Stimulated activated CD4-positive, alpha-beta T cell treated with anti-CD3 and anti-CD28 coated beads, Interleukin-12 subunit alpha, Interleukin-12 subunit beta, amount 100 ng/mL, for 48 hours (primary cell): ENCODE results near the gene SPTBN1.

Experiments used
- DNase-seq, 3 donors: peaks; one replicate each; pipeline ENCODE4 v3.0.0-alpha.2; 2020; ENCODE audit warnings: low read depth in 2 of 3, low spot score in 1 of 3

The SPTBN1 gene

GRCh38 chr2:54570925-54571694 is 115.0 kb downstream of the SPTBN1 start:
- peak; percentile 64 to 73 (median 69) for DNase-seq

DNA sequence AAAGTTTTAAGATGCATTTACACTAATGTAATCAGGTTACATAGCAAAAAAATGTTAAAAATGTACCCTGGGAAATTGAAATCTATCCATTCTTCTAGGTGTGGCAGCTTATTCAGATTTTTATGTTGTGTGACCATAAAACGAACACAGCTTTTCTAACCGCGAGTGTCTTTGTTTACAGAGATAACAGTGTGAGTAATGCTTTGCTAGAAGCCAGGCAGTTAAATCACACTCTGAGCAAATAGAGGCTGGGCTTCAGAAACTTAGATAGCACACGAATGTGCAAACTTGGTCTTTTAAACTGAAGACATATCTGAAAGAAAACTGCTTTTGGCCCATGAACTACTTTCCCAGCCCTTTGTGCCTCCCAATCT is 116.1 kb downstream of the SPTBN1 start:
- DNase-seq, result no peak

DNA sequence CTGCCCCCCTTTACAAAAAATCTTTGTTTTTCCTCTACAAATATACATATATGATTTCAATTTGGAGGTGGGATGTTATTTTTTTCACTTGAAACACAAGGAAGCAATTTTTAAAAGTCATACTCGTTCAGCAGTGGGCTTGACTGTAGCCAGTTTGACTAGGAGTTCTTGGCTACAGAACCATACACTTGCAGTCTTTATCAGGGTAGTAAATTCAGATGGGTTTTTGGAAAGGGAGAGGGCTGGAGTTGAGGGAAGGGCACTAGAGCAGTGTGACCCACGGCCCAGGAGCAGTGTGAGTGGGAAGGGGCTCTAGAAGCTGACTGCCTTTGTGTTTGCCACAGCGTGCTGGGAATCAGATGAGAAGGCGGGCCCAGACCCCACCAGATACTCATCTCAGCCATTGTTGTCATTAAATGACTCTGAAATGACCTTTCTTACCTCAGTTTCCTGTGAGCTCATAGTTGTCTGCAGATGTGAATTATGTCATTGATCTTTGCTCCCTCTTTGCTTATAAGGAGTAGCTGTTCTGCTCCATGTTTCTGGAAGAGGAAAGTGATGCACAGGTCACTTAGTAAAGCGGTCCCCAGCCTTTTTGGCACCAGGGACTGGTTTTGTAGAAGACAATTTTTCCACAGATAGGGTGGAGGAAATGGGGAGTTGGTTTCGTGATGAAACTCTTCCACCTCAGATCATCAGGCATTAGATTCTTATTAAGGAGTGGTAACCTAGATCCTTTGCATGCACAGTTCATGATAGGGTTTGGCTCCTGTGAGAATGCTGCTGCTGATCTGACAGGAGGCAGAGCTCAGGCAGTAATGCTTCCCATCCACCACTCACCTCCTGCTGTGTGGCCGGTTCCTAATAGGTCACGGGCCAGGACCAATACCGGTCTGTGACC is 116.8 kb downstream of the SPTBN1 start:
- DNase-seq, result peak in 1 of 3 donors; percentile 37

DNA sequence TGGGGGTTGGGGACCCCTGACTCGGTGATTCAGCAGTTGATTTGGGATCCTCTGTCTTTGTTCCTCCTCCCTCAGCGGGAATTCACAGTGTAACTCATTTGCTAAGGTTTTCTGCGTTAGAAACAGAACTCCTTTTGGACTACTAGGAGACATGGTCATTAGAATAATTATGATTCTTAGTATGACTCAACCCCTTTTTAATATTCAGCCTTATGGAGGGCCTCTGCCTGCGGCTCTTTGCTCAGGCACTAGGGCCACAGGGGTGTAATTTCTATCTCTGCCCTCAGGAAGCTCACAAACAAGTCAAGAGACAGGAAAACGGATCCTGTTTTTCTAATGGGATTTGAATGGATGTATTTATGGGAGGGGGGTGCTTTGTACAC is 117.4 kb downstream of the SPTBN1 start:
- no peak for DNase-seq

DNA sequence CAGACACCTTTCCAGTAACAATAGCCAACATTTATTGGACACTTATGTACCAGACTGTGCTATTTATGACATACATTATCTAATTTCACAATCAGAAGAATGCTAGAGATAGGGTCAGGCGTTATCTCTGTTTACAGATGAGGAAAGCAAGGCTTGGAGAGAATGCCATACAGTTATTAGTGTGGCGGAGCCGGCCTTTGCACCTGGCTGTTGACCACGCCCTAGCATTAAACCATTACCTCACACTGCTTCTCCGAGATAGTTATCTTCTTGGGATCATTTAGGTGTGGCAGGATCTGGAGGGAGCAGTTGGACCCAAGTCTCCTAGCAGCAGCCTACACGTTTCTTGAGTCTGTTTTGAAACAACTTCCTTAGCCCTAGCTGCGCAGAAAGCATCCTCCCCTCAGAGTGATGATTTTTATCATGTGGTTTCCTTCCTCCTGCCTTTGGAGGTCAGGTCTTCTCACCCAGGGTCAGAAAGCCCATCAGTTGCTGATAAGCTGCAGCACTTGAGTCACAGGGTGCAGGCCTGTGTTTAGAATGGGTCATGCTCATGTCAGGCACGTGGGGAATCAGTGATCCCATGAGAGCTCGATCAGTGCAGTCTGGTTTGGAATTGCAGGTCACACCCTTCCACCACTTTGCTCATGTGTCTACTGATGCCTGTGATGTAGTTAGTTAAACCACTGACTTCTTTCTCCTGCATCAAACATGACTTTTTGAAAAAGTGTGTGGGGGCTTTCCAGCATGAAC is 118.2 kb downstream of the SPTBN1 start:
- peak in 1 of 3 donors; percentile 45 for DNase-seq

DNA sequence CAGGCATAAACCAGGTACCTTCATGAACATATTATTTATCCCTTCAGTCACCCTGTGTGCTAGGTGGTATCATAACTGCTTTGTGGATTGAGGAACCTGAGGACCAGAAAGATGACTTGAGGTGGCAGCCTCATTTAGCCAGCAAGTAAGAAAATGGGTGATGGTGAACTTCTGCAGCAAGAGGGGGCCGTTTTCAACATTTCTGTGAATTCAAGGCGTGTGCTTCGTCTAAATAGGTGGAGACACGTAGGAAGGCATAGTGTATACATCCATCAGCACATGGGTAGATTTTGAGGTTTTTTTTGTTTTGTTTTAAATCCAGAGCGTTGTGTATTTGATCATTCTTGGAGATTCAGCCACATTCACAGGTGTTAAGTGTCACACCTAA is 118.7 kb downstream of the SPTBN1 start:
- DNase-seq, result no peak

DNA sequence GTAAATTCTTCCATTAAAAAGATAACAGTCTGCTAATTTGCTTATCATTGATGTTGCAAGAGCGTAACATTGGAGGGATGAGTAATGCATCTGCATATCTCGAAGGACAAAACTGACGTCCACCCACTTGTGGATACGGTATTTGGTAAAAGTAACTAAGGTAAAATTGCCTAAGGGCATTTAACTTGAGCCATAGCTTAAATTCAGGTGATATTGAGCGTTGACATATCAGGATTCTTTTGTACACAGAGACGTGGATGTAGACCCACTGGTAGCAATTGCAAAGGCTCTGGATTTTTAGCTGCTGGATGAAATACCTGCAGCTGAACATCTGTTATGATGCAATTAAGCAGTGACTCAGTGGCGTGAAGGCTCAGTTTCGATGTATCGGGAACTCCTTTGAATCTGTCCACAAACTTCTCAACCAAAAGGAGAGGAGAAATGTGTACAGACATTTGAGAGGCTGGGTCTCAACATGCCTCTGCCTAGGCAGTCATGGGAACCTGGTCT is 119.3 kb downstream of the SPTBN1 start:
- DNase-seq, result no peak

- DNase-seq, result no peak
These were observed 120.9 kb downstream of the SPTBN1 start for GRCh38 chr2:54577035-54577434.

DNA sequence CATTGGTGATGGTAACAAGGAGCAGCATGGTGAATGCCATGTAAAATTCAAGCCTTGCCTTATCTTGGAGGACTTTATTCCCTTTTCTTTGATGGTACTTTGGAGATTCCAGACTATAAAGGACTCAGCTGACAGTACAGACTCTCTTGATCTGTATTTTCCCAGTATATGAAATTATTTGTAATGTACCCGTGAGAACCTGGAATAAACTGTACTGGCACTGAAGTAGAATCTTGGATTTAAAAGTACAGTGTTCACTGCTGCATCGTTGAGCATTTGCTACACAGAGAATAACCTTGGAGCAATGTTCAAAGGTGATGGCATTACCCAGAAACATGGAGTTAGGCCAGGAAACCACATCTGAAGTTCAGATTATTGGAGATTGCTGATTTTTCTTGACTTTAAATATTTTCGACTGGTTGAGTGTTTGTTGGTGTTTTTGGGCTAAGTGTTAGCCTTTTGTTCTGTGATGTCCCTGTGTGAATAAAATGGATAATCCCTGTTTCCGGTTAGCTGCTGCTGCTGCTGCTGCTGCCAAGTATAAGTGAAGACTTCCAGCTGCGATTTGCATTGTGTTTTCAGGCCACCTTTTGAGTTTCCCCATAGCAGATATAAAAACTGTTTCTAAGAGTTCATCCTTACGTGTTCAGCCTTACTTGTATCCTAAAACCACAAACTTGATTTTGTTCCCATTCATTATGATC is 122.0 kb downstream of the SPTBN1 start:
- DNase-seq, result no peak

GRCh38 chr2:54578648-54579045 is 122.5 kb downstream of the SPTBN1 start:
- no peak for DNase-seq

GRCh38 chr2:54579061-54579681 is 123.0 kb downstream of the SPTBN1 start:
- no peak for DNase-seq

DNA sequence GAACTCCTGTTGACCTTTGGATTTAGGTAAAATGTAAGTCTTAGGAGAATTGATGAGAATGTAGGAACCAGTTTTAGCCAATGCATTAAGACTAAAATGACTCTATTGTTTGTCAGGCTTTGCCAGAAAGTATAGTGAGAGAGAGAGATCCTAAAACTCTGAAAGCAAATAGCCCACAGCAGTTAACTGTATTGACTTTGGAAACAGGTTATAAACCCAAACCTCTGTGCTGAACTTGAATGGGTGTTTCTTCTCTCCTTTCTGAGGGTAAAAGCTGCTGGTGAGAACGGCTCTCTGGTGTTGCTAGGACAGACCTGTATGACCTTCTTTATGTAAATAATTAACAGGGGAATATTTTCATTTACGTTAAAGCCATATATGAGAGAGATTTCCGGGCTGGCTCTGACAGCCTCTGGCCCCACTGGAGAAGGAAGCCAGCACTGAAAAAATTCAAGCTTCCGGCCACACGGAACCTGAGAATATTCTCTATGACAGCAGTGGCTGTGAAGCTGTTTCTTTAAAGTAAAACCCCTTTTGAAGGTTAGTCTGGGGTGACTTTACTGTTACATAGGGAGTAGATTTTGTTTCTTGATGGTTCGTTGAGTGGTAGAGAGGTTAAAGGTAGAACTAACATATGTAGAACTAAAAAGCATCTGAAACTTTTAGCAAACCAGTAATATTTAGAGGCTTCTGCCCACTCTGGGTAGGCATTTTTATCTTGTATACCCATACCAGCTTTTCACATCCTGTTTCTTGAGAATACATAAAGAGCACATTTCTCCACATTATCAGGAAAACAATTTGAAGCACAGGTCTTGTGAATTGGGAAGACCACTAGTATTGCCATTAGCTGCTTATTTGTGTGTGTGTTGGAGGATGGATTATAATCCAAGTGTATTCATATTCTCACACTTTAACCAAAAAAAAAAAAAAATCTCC is 123.8 kb downstream of the SPTBN1 start:
- no peak for DNase-seq

- DNase-seq, result no peak
These were observed 125.4 kb downstream of the SPTBN1 start for GRCh38 chr2:54581326-54582039.

GRCh38 chr2:54582987-54583386 is 126.9 kb downstream of the SPTBN1 start:
- DNase-seq, result no peak

GRCh38 chr2:54584598-54584997 is 128.5 kb downstream of the SPTBN1 start:
- no peak for DNase-seq

GRCh38 chr2:54585136-54585733 is 129.1 kb downstream of the SPTBN1 start:
- DNase-seq, result no peak

DNA sequence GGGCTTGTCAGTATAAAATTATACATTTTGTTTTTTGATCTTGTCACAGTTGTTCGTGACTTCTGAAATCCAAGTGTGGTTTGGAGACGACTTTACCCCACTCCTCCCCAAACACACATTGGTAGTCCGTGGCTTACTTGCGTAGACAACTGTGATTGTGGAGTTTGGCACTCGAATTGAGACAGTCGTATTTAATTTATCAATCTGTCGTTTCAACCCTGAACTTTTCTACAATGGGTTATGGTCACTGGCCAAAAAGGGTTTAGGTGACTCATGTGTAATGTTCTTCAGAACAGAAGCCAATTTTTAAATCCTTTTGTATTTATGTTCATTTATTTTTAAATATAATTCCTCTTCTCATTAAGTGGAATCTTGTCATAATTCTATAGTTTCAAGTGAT is 129.9 kb downstream of the SPTBN1 start:
- no peak for DNase-seq

DNA sequence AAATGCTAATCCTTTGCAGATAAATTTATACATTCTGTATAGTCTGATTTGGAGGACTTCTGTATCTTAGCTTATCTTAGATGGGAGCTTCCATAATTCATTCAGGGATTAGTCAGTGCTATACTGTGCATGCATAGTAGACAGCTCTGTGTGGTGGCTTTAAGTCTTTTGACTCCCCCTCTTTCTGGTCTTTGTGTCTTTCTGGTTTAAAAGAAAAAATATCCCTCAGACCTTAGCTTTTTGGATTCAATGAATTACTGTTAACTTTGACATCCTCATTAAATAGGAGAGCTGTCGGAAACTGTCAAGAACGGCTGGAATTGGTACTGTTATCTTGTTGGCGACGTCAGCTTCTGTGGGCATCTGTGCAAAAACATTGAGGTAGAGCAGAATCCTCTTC is 130.4 kb downstream of the SPTBN1 start:
- DNase-seq, result no peak
